AG04450 (cell line): ENCODE data around the gene EXOC6. TPM values are rescaled to one million over a fixed set of nuclear protein-coding genes. Genes with fewer than 3 reads are reported as not detected.
A peak's percentile ranks its signal among the peaks of the same experiment; 100 is the strongest.

Experiments used
- CTCF ChIA-PET: fragments of 300-600, 350-600 bp; formaldehyde crosslinking; extraction: SDS; loops from one replicate; lab custom pipeline; 2022; ENCODE audit warnings: antibody characterized with exemption, inconsistent platforms; lab: Charles Lee
- POLR2A ChIA-PET: fragments of 350-600 bp; formaldehyde crosslinking; extraction: SDS; loops from one replicate; lab custom pipeline; 2021; ENCODE audit warnings: antibody characterized with exemption, inconsistent platforms; lab: Yijun Ruan, JAX
- DNase-seq: peaks from one replicate; pipeline ENCODE4 v3.0.0-alpha.2; 2011; ENCODE audit warnings: low read depth, low spot score
- H3K27ac ChIP-seq: one replicate; pipeline ENCODE4 v1.5.1; 2012; ENCODE audit warnings: low read depth, low read length, control low read depth
- H3K27me3 ChIP-seq: one replicate; pipeline ENCODE4 v1.6.0; 2012; ENCODE audit warnings: low read length; ENCODE audit not compliant: control insufficient read depth, insufficient read depth
- H3K4me3 ChIP-seq: 2 replicates; pipeline ENCODE4 v1.5.1; 2011; ENCODE audit warnings: mild to moderate bottlenecking, low read depth, low read length, control low read depth
- H3K9me3 ChIP-seq: 2 replicates; pipeline ENCODE4 v1.5.1; 2012; ENCODE audit warnings: low read length; ENCODE audit not compliant: control insufficient read depth, insufficient read depth
- CTCF ChIP-seq: IDR thresholded peaks from 2 replicates; pipeline ENCODE4 v1.5.1; 2011; ENCODE audit warnings: low read depth, low read length, control low read depth, inconsistent platforms
- polyA plus RNA-seq: library from polyadenylated mRNA; depleted of rRNA; stranded (reverse); fragments of >200 nt; gene quantifications from 2 replicates; pipeline ENCODE4 v1.2.3, GENCODE V29; 2011

Gene EXOC6
- polyA plus RNA-seq, 1 experiment, result 21.8 TPM

GRCh38 chr10:92846854-92847201 lies 1.5 kb upstream of the EXOC6 start:
- no peak for DNase-seq
- ChIA-PET POLR2A (interaction anchor here (0.6 to 2.8 kb wide), 3 partner anchors 24 to 652 kb away, joined by 3 to 18 read pairs (median 5); partner anchors contain the start of gene HHEX), CTCF (interaction anchor here (1.2 to 1.3 kb wide), 2 partner anchors 9 to 34 kb away, joined by 3 read pairs; no protein-coding TSS in a partner anchor)
- H3K27me3 ChIP-seq, result no peaks in the 10 kb centered on the region
- no peak overlapping the region for H3K27ac ChIP-seq
- no peak for TF ChIP-seq CTCF
- H3K4me3 ChIP-seq, result no peak overlapping the region
- H3K9me3 ChIP-seq, result no peaks in the 10 kb centered on the region; the same call in 1 of the 2 replicates

- Histone ChIP-seq H3K27me3 (no peaks in the 10 kb centered on the region), H3K4me3 (no peak overlapping the region), H3K27ac (no peak overlapping the region), H3K9me3 (no peaks in the 10 kb centered on the region; the same call in 1 of the 2 replicates)
- no peak for DNase-seq
- ChIA-PET POLR2A (interaction anchor here (0.6 to 2.8 kb wide), 5 partner anchors 13 to 652 kb away, joined by 3 to 18 read pairs (median 5); partner anchors contain the start of gene HHEX), CTCF (interaction anchor here (0.5 to 1.3 kb wide), 3 partner anchors 10 to 166 kb away, joined by 3 to 4 read pairs (median 3); no protein-coding TSS in a partner anchor)
- TF ChIP-seq CTCF, result no peak
Observed at GRCh38 chr10:92847202-92847864, 987 bp upstream of the EXOC6 start.

DNA sequence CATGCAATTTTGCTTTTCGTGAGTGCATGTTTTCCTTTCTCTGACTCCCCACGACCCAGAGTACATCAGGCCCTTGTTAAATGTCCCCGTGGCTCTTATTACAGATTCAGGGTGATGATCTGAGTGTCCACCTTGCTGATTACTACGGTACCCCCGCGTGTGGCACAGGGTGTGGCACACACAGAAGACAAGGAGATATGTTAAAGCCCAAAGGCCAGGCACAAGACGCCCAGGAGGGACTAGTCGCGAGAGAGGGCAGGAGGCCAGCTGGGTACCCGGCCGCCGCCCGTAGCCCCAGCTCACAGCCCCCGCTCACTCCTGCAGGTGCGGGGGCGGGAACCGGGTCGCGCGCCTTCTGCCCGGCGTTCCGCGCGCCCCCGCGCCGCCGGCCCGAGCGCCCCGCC lies 281 bp upstream of the EXOC6 start:
- CTCF ChIA-PET, result interaction anchor here (0.6 to 1.0 kb wide), 7 partner anchors 9 to 443 kb away, joined by 3 to 4 read pairs (median 4); no protein-coding TSS in a partner anchor
- Histone ChIP-seq H3K27me3 (no peaks in the 10 kb centered on the region), H3K4me3 (peak overlapping the region; percentile 69), H3K27ac (no peak overlapping the region), H3K9me3 (no peaks in the 10 kb centered on the region; the same call in 1 of the 2 replicates)
- no peak for DNase-seq
- TF ChIP-seq CTCF, result no peak
- POLR2A ChIA-PET, result interaction anchor here (2.1 to 2.8 kb wide), 2 partner anchors 13 to 158 kb away, joined by 10 to 18 read pairs; partner anchors contain the start of gene HHEX

GRCh38 chr10:92849234-92849525 lies 860 bp downstream of the EXOC6 start:
- no peak overlapping the region for H3K27ac ChIP-seq
- POLR2A ChIA-PET, result interaction anchor here (1.0 to 2.8 kb wide), 3 partner anchors 15 to 159 kb away, joined by 3 to 18 read pairs (median 10); partner anchors contain the start of gene HHEX

More at GRCh38 chr10:92849234-92849525, 860 bp downstream of the EXOC6 start:
- DNase-seq, result no peak
- CTCF ChIA-PET, result no interaction called here
- H3K27me3 ChIP-seq, result no peaks in the 10 kb centered on the region
- peak overlapping the region; percentile 75 for H3K4me3 ChIP-seq
- no peaks in the 10 kb centered on the region; the same call in 1 of the 2 replicates for H3K9me3 ChIP-seq
- no peak for TF ChIP-seq CTCF
